Type B pancreatic cell (in vitro differentiated cells): ENCODE data around the gene POLR3K. TPM values are rescaled to one million over a fixed set of nuclear protein-coding genes. Genes with fewer than 3 reads are reported as not detected.
A peak's percentile ranks its signal among the peaks of the same experiment; 100 is the strongest.

Experiments
- DNase-seq: peaks from one replicate; pipeline ENCODE4 v3.0.0; 2021; ENCODE audit warnings: mixed read lengths; ENCODE audit not compliant: unreplicated experiment; ENCODE audit errors: extremely low spot score
- H3K27ac Mint-ChIP-seq: 2 replicates; pipeline ENCODE4 v1.8.0; 2021; ENCODE audit warnings: mild to moderate bottlenecking, mixed read lengths
- H3K27me3 Mint-ChIP-seq: 2 replicates; pipeline ENCODE4 v1.8.0; 2021; ENCODE audit warnings: mixed read lengths
- H3K36me3 Mint-ChIP-seq: 2 replicates; pipeline ENCODE4 v1.8.0; 2021; ENCODE audit warnings: mixed read lengths
- H3K4me1 Mint-ChIP-seq: one replicate; pipeline ENCODE4 v1.8.0; 2021; ENCODE audit warnings: mixed read lengths; ENCODE audit not compliant: unreplicated experiment
- H3K4me3 Mint-ChIP-seq: 2 replicates; pipeline ENCODE4 v1.8.0; 2021; ENCODE audit warnings: mild to moderate bottlenecking, mixed read lengths
- H3K9me3 Mint-ChIP-seq: 2 replicates; pipeline ENCODE4 v1.8.0; 2021; ENCODE audit warnings: mixed read lengths
- total RNA-seq: library from RNA; stranded (reverse); gene quantifications from 2 replicates; pipeline ENCODE4 v1.2.1, GENCODE V29; 2021; ENCODE audit warnings: low replicate concordance
- TF ChIP-seq, protein P1 (sequence below): fragments of 200-600 bp; sonication (generic); conservative IDR thresholded peaks from 2 replicates; pipeline ENCODE4 v1.5.0; 2021; ENCODE audit warnings: antibody characterized with exemption, mild to moderate bottlenecking

Gene POLR3K
- total RNA-seq, 1 donor from 2014 or later = 17.6 TPM

DNA sequence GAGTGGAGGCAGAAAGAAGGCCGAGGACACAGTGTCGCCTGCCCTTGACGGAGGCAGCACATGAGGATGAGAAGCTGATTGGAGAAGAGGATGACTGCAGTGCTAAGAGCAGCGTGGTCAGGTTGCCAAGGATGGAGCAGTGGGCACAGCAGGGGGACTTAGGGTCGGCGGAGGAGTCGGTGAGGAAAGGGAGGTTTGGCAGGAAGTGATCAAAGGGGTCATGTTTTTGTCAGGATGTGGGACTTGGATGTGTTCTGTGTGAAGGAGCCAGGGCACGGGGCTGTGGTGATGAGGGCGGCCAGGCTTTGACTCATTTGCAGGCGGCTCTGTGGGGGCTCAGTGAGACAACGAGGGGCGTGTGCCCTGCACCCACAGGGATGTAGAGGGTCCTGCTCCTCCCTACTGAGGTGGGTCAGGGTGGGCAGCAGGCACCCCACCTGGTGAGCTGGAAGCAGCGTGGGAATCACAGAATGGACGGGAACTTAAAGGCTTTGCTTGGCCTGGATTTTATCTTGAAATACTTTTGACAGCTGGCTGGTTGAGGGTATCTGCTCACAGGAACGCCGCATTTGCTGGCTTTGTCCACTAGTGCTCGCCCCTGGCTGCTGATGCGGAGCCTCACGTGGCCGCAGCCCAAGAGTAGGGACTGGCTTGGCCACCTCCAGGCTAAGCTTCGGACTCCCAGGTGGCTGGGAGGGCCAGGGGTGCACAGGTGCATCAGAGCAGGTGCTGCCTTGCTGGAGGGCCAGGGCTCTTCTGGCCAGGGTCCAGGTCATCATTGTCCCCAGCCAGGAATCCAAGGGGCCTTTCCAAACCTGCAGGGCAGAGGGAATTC lies 30.6 kb upstream of the POLR3K start:
- TF ChIP-seq, protein P1, sequence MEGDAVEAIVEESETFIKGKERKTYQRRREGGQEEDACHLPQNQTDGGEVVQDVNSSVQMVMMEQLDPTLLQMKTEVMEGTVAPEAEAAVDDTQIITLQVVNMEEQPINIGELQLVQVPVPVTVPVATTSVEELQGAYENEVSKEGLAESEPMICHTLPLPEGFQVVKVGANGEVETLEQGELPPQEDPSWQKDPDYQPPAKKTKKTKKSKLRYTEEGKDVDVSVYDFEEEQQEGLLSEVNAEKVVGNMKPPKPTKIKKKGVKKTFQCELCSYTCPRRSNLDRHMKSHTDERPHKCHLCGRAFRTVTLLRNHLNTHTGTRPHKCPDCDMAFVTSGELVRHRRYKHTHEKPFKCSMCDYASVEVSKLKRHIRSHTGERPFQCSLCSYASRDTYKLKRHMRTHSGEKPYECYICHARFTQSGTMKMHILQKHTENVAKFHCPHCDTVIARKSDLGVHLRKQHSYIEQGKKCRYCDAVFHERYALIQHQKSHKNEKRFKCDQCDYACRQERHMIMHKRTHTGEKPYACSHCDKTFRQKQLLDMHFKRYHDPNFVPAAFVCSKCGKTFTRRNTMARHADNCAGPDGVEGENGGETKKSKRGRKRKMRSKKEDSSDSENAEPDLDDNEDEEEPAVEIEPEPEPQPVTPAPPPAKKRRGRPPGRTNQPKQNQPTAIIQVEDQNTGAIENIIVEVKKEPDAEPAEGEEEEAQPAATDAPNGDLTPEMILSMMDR = peak; percentile 17
- Mint-ChIP-seq H3K4me1 (peaks cover 5% of the 10 kb centered on the region), H3K36me3 (peaks cover 5% of the 10 kb centered on the region), H3K4me3 (no peak overlapping the region), H3K9me3 (no peaks in the 10 kb centered on the region), H3K27ac (peak overlapping the region; percentile 64), H3K27me3 (no peaks in the 10 kb centered on the region)
- no peak for DNase-seq

DNA sequence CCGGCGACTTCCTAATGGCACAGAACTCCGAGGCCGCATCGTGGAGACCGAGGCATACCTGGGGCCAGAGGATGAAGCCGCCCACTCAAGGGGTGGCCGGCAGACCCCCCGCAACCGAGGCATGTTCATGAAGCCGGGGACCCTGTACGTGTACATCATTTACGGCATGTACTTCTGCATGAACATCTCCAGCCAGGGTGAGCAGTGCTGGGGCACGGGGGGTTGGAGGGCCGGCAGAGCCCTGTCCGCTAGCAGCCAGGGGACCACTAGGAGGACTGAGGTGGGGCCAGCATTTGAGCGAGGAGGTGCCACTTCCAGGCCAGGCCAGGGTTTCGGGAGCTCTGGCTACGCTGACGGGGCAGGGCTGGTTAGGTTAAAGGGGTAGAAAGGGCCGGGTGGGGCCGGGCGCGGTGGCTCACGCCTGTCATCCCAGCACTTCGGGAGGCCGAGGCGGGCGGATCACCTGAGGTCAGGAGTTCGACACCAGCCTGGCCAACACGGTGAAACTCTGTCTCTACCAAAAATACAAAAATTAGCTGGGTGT lies 29.7 kb upstream of the POLR3K start:
- TF ChIP-seq, protein P1 = no peak
- H3K4me3 Mint-ChIP-seq = no peak overlapping the region
- H3K36me3 Mint-ChIP-seq = peaks cover 5% of the 10 kb centered on the region
- peaks cover 5% of the 10 kb centered on the region for H3K4me1 Mint-ChIP-seq
- no peaks in the 10 kb centered on the region for H3K9me3 Mint-ChIP-seq
- no peak overlapping the region for H3K27ac Mint-ChIP-seq
- no peaks in the 10 kb centered on the region for H3K27me3 Mint-ChIP-seq
- DNase-seq = no peak

DNA sequence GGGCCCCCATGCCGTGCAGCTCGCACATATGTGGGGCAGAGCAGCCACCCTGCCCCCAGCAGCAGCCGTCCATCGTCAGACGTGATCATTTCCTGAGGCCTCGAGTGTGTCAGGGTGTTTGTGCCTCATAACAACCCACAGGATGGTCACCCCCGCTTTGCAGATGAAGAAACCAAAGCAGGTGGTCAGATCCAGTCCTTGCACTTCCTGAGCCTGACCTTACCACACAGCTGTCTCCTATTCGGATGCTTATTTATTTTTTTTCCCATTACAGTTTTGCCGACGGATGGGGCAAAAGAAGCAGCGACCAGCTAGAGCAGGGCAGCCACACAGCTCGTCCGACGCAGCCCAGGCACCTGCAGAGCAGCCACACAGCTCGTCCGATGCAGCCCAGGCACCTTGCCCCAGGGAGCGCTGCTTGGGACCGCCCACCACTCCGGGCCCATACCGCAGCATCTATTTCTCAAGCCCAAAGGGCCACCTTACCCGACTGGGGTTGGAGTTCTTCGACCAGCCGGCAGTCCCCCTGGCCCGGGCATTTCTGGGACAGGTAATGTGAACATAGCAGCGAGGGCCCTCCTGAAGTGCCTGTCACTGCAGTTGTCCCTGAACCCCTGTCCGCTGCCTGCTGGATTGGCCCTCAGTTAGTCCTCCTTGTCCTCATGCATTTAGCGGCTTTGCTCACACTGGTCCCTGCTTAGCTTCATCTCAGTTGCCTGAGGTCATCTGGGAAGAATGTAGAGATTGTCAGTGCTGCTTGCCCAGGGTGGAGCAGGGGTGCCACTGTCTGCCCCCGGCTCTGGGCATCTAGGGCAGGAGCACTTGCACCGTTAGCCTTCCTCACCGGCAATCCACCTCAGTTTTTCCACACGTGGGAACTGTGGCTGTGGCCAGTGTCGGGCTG lies 26.0 kb upstream of the POLR3K start:
- peak overlapping the region; percentile 72 for H3K27ac Mint-ChIP-seq
- H3K9me3 Mint-ChIP-seq = no peaks in the 10 kb centered on the region
- peak overlapping the region; percentile 90 for H3K4me3 Mint-ChIP-seq
- peaks cover 20% of the 10 kb centered on the region for H3K4me1 Mint-ChIP-seq
- H3K27me3 Mint-ChIP-seq = no peaks in the 10 kb centered on the region
- TF ChIP-seq, protein P1 = no peak
- no peak for DNase-seq
- H3K36me3 Mint-ChIP-seq = peaks cover 5% of the 10 kb centered on the region

DNA sequence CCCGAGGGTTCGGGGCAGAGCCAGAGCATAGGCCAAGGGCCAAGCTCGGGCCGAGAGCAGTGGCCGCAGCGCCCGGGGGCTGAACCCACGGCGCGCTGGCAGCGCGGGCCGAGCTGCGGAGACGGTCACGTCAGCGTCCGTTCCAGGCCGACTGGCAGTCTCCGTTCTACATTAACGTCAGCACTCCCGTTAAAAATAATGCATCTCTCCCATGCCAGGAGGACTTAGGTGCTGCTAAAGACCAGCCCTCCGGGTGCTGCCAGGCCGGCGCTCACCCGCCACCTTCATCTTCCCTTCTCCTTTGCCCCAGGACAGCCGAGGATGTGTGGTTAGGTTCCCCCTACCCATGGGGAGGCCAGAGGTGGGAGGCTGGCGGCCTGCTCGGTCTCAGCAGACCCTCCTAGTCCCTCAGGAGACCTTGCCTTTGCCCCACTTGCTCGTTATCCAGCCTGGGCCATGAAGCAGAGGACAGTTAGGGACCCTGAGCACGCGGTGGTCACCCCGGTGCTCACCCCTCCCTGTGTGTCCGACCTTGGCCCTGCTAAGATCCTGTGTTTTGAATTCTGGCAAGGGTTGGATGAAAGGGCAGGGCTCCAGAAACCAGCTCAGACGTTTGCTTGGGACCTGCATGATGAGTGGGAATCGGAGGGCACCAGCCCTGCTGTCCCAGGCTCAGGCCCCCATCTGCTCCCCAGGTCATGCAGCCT lies 25.2 kb upstream of the POLR3K start:
- H3K36me3 Mint-ChIP-seq = peaks cover under 1% of the 10 kb centered on the region
- H3K4me1 Mint-ChIP-seq = peaks cover 17% of the 10 kb centered on the region
- TF ChIP-seq, protein P1 = no peak
- no peak for DNase-seq
- no peaks in the 10 kb centered on the region for H3K9me3 Mint-ChIP-seq
- peak overlapping the region; percentile 90 for H3K4me3 Mint-ChIP-seq
- H3K27ac Mint-ChIP-seq = peak overlapping the region; percentile 72
- H3K27me3 Mint-ChIP-seq = no peaks in the 10 kb centered on the region

DNA sequence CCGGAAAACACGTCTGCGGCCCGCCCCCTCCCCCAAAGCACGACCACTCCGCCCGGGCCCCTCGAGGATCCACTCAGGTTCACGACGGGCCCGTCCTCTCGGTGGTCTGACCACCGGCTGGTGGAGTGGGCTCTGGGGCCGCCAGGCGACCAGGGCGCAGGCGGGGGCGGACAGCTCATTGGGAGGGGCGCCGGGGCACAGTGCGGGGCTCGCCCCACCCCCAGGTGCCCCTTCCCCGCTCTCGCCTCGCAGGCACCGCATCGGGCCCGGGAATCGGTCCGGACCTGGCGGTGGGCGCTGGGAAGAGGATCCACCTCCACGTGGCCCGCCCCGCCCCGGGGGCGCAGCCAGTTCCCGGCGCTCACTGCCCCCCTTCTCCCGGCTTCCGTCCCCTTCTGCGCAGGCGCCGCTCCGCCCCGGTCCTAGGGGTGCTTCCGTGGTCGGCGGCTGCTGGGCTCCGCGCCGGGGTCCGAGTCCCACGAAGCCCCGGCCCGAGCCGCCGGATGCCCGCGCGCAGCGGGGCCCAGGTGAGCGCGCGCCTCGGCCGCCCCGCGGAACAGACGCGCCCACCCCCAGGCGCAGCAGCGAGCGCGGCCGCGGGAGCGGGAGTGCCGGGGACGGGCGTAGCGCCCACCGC lies 24.5 kb upstream of the POLR3K start, which contains the start of gene MPG:
Gene MPG, plus strand, starts transcription at position 419 of the 637 bp plus-strand sequence. Its CDS starts 85 bp downstream, at position 504.
- Mint-ChIP-seq H3K4me3 (peak within 1 kb of the TSS; percentile 90), H3K9me3 (no peaks in the 10 kb centered on the region), H3K27ac (peak within 1 kb of the TSS; percentile 72), H3K4me1 (peaks cover 19% of the 10 kb centered on the region), H3K27me3 (peaks cover 2% of the 10 kb centered on the region), H3K36me3 (no peaks in the 10 kb centered on the region)
- TF ChIP-seq, protein P1 = peak; percentile 11
- peak; percentile 87 for DNase-seq
